ENCODE results near the gene RANBP1.
"Not testable (repeated sequence)": the region's sequence is repeated elsewhere in the genome, so short reads cannot be mapped to it uniquely, and the experiment has no call there.

RANBP1 gene

DNA sequence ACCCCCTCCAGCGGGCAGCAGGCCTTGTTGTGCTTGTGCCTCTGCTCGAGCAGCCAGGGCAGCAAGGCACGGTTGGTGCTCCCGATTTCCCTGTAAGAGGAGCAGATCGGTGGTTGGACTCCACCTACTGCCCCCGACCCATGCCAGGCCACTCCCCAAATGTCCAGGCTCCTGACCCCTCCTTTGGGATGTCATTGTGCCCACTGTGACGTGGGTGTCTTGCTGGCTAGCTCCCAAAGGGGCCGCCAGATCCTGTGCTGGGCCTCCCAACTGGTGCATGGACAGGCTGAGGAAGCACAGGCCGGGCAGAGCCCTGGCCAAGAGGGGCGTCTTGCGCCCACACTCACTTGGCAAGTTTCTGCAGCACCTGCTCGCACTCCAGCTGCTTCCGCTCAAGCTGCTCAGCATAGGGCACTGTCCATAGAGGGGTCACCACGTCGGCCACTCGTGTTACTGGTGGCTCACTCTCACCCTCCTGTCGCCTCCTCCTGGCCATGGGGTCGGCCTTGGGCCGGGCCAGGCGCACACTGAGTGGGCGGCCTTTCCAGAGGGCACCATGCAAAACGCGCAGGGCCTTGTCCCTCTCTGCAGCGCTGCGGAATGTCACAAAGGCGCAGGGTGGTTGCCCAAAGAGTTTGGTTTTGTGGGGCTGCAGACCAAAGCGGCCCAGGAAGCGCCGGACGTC is at the start of gene RANBP1:
Gene RANBP1, plus strand, starts transcription at position 414 of the 685 bp plus-strand sequence. Its CDS starts 81 bp downstream, at position 495.
- DNase-seq: no peak

DNA sequence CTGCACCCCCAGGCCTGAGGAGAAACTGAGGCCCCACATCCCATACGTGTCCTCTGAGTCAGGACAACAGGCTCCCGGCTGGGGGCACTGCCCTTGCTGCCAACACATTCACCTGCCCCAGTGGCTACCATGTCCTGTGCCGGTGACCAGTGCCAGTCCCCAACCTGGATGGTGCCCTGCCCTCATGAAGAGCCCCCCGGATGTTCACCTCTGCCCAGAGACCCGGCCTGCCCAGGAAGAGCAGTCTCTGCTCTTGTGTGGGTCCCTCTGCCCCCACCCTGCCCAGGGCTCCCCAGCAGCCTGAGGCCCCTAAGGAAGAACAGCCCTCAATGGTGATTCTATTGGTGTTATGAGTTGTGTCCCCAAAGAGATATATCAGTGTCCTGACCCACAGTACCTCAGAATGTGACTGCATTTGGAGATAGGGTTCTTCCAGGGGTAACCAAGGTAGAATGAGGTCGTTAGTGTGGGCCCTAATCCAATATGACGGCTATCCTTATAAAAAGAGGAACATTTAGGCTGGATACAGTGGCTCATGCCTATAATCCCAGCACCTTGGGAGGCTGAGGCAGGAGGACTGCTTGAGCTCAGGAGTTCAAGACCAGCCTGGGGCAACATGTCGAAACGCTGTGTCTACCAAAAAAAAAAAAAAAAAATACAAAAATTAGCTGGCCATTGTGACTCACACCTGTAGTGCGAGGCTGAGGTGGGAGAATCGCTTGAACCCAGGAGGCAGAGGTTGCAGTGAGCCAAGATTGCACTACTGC is 49.1 kb upstream of the RANBP1 start:
- no peak for DNase-seq

DNA sequence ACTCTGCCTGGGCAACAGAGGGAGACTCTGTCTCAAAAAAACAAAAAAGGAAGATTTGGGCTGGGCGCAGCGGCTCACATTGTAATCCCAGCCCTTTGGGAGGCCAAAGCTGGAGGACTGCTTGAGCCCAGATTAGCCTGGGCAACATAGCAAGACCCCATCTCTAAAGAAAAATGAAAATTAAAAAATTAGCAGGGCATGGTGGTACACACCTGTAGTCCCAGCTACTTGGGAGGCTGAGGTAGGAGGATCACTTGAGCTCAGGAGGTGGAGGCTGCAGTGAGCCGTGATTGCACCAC is 48.6 kb upstream of the RANBP1 start:
- not testable (repeated sequence) for DNase-seq

DNA sequence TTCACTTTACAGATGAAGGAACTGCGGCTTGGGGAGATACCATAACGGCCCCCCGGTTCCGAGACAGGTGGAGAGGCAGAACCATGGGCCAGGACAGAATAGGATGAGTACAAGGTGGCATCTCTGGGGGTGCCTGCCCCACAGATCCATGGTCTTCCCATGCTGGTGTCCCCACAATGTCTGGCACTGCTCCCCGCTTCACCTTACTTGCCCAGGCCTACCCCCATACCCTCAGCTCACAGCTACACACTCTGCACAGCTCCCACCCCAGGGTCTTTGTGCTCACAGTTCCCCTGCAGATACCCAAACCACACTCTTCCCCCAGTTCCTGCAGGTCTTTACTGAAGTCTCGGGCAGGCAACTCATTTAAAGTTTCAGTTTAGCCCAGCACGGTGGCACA is 47.3 kb upstream of the RANBP1 start:
- no peak for DNase-seq

DNA sequence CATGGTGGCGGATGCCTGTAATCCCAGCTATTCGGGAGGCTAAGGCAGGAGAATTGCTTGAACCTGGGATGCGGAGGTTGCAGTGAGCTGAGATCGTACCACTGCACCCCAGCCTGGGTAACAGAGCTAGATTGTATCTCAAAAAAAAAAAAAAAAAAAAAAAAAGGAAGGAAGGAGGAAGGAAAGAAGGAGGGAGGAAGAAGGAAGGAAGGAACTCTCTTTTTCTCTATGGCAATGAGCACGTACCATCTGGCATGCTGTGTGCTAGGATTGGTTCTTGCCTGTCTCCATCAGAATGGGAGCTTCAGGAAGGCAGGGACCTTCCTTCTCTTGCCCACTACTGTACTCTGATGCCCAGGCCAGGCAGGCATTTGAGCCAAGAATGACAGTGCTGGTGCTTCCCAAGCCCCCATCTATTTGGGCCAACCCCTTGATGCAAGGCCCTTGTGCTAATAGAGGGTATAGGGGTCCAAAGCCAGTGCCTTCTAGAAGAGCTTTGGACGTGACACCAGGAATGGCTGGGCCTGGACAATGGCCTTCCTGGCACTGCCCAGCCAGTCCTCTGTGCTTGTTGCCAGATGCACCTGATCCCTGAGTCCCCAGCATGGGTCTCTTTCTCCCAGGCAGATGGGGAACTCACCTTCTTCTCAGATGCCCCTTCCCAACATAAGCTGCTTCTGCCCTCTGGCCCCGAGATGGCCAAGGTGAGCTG is 46.4 kb upstream of the RANBP1 start:
- DNase-seq: no peak

DNA sequence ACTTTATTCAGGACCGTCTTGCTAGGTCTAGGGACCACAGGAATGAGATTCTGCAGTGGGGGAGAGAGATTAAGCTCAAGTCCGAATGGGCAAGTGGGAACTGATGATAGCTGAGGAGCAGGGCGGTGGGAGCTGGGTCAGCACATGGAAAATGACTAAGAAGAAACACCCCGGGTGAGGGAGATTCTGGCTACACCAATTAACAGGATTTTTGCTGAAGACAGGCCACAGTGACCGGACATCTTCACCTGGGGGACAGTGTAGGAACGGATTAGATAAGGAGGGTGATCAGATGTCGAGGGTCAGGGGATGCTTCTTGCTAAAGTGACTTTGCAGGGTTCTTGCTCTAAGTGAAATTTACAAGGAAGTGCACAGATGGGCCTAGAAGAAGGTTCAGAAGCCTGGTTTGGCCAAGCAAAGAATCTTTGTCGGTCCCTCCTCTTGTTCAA is 44.4 kb upstream of the RANBP1 start:
- no peak for DNase-seq

DNA sequence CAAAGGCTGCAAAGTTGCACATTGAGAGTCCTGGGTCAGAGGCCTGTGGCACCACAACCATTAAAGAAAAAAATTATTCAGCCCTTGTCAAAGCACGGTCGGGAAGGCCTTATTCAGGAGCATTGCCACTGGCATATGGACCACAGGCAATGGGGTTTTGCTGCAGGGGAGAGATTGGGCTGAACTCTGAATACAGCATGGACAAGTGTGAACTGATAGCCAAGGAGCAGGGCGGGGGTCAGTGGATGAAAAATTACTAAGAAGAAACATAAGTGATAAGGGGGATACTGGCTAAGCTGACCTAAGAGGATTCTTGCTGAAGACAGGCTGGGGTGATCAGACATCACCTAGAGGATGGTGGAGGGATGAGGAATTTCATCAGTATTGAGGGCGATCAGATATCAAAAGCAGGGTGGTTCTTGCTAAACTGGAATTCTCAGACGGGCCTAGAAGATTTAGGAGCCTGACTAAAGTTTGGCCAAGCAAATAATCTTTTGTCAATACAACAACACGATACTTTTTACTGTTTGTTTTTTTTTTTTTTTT is 39.2 kb upstream of the RANBP1 start:
- no peak for DNase-seq

DNA sequence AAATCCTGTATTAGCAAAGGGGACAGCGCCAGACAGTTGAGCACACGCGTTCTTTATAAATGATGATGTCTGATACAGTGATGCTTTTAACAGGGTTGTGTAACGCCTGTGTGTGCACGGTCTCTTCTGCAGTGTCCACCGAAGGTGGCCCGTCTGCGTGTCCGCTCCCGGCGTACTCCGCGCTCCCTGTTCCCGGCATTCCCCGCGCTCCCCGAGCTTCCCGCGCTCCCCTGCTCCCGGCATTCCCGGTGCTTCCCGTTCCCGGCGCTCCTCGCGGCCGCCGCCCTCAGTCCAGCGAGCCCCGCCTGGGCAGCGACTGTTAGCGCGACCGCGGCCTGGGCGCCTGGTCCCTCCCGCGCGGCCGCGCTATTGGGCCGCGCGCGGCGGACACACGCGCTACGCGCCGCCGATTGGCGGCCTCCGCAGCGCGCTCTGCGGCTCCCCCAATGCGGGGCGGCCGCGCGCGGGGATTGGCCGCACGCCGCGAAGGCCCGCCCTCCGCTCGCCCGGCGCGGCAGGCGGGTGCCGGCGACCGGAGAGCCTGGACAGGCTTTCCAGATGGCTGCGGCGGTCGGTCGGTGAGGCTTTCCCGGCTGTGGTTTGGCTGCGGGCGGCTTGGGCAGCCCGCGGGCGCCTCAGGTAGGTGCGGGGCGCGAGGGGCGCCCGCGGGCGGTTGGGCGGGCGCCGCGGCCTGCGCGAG is 36.0 kb upstream of the RANBP1 start, which contains the start of gene DGCR8:
Gene DGCR8, plus strand, starts transcription at position 497 of the 700 bp plus-strand sequence. CDS start 5,723 bp downstream, outside the sequence.
- peak; percentile 89 for DNase-seq

DNA sequence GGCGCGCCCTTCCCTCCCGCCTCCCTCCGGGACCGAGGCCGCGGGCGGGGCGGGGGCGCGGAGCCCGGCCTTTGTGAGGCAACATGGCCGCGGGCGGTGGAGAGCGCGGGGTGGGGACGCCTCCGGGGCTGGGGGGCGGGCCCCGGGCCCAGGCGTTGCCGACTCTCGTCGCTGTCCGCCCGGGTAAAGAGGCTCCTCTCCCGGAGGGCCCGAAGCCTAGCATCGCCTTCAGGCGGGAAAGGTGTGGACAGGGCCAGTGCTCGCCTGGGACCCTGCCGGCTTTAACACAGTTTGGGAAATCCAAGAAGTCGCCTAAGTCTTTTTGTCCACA is 35.5 kb upstream of the RANBP1 start:
- peak; percentile 51 for DNase-seq

DNA sequence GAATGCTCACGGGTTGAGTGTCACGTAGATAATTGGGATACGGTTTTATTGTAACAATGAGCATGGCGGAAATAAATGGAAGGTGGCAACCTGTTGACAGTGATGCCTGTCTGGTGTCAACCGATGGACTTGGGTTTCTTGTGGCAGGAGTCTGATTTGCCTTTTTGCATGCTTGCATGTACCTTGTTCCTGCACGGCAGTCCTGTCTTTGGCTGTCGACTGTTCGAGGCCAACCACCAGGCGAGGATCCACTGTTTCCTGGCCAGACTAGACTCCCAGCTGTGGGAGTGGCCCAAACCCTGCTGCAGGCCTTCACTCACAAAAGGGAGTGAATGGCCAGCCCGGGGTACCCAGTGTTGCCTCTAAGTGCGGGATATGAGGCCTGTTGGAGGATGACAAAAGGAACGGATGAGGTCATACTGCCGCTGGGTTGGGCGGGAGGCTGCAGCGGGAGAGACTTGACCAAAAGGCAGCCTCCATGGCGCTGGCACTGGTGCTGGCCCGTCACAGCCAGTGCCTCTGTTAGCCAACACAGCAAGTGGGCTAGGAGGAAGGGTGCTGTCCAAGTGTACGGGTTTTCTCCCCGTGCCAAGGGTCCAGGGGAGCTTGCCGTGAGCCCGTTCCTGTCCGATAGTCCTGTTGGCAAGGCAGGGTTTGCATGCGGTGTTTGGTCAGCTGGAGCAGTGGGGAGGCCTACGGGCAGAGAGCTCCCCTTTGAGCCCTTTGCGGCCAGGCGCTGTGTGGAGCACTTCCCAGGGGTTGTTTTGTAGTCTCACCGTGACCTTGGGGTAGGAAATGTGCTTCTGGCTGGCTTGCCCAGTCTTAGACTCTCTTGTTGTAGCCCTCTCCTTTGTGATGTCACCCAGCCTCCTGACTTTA is 34.9 kb upstream of the RANBP1 start:
- no peak for DNase-seq

DNA sequence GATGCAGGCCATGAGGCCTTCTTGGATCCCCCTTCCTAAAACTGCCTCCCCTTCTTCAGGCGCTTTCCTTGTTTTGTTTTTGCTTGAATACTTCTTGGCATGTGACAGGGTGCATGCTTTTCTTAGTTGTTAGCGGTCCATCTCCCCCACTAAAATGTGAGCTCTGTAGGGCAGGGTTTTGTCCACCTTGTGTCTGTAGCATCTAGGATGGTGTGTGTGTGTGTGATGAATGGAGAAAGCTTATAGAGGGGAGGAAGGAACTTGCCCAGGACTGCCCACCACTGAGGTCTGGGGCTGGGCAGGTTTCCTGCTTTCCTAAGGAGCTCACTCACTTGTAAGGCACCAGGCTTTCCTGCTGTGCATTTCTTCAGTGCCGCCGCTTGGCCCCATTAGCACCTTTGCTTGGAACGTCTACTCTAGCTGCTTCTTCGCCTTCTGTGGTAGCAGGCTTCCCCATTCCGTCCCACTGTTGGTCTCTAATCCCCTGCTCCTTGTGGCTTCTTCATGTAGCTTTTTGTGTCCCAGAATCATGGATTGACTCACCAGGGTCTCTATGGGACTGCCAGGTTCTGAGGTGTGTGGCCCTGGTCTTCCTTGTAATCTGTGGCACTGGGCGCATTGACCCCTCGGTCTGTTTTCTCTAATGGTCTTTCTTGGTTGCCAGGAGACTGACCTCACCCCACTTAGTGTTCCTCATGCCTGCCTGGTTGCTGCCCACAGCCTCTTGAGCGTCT is 32.6 kb upstream of the RANBP1 start:
- no peak for DNase-seq

DNA sequence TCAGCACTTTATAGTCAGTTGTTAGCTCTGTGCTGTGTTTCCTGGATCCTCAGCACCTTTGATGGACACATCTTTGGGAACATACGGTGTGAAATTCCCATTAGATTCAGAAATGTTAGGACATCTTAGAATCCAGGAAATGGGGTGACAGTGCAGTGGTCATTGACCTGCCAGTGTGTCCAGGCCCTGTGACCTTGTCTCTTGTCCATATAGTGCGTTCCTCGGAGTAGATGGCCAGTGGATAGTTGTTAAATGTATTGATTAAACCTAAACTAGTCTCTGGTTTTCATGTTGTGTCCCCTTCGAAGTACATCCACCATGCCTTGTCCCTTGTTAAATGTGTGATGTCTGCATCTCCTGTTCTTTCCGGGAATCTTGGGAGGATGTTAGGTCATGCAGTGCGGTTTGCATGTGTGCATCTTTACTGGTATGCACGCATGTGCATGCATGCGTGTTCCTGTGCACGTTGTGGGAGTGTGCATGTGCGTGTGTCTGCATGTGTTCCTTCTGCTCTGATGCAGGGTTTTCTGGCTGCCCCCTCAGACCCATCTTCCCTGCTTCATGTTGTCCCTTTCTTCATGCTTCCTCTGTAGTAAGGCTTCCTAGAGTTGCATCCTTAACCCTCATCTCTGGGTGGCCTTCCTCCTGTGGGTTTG is 31.9 kb upstream of the RANBP1 start:
- DNase-seq: no peak

DNA sequence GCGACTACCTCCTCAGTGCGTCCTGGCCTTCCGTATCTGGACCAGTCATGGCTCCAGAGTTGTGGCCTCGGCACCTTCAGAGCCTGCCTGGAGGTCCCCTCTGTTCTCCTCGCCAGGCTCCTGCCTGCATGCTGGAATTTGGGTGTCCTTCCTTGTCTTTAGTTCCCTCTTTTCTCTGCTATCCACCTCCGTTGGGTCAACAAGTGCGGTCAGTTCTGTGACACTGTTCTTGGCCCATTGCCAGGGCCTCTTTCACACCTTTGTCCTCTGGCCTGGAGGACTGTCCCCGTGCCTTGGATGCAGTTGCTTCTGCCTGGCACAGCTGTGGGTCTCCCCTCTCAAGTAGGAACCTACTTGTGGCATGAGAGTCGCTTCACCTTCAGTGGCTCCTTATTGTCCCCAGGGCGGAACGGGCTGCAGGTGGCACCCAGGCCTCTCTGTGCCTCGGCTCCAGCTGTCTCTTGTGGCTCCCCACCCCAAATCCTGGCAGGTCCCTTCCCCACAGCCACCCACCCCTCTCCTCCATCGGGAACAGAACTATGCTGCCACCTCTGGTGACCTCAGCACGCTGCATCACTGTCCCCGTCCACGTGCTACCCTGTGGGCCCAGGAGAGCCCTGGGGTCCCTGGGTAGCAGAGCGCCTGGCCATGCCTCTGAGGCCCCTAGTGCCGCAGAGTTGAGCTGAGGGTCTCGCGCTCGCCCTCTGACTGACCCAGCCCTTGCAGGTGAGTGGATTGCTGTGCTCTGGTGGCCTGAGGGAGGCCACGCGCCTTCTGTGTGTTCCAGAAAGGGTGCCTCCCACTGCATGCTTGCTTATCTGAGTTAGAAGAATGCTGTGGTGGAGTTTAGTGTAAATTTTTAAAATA is 31.1 kb upstream of the RANBP1 start:
- DNase-seq: no peak

DNA sequence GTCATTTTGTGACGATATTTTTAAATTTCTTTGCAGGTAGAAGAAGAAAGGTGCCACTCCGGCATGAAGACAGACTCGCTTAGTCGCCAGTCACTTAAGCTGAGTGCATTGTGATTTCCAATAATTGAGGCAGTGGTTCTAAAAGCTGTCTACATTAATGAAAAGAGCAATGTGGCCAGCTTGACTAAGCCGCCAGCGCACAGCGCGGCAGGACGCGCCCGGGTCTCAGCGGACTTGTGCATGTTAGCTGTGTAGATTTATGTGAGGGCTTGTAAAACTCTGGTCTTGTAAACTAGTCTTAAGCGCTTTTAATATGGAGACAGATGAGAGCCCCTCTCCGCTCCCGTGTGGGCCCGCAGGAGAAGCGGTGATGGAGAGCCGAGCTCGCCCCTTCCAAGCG is 30.3 kb upstream of the RANBP1 start:
- no peak for DNase-seq

DNA sequence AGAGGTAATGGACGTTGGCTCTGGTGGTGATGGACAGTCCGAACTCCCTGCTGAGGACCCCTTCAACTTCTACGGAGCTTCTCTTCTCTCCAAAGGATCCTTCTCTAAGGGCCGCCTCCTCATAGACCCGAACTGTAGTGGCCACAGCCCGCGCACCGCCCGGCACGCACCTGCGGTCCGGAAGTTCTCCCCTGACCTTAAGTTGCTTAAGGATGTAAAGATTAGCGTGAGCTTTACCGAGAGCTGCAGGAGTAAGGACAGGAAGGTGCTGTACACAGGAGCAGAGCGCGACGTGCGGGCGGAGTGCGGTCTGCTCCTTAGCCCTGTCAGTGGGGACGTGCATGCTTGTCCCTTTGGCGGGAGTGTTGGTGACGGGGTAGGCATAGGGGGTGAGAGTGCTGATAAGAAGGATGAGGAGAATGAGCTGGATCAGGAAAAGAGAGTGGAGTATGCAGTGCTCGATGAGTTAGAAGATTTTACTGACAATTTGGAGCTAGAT is 29.8 kb upstream of the RANBP1 start:
- no peak for DNase-seq

DNA sequence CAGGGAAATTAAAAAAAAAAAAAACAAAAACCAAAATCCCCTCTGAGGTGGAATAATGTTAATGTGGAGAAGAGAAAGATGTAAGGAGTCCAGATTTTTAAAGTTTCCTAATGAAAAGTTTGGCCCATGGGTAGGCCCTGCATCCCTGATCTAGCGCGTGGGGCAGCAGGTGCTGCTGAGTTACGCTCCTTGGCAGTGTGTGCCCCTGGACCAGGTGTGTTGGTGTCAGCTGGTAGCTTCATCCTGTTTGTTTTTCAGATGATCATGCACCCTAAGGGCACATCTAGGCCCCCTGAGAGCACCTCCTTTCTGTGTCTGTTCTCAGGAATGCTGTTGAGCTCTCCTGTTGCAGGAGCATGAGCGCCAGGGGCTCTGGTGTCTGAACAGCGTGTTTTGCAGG is 29.1 kb upstream of the RANBP1 start:
- no peak for DNase-seq

DNA sequence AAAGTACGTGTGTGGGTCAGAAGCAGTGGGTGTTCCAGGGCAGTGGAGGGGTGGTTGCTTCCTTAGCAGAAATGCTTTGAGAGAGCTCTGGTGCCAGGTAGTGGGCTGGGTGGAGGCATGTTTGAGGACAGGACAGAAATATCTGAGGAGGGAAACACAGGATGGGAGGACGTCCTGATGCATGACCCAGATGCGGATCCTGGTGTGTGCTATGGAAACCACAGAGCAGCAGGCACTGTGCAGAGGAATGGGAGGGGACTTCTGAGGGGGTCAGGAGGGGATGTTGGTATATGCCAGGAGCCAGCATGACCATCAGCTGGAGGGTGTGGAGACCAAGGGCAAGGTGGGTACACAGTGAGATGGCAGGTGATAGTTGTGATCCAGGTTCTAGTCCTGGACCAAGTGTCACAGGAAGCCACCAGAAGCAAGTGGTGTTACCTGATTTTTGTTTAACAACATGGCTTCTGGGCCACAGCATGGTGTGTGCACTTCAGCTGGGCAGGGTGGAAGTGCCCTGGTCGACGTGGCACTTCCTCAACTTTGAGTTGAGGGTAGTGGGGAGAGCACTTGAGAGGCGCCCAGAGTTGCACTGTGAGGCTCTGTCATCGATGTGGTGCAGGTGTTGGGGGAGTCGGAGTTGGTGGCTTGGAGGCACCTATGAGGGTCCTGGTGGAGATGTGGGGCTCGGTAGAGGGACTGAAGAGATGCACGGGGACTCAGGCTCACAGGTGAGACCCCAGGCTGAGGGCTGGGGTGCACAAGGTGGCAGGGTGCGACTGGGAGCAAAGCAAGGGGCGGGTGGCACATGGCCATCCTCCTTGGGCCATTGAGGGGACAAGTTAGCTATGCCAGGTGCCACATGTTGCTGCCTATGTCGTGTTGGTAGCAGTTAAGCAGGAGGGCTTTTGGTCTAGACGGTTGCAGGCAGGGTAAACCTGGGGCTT is 28.3 kb upstream of the RANBP1 start:
- no peak for DNase-seq

DNA sequence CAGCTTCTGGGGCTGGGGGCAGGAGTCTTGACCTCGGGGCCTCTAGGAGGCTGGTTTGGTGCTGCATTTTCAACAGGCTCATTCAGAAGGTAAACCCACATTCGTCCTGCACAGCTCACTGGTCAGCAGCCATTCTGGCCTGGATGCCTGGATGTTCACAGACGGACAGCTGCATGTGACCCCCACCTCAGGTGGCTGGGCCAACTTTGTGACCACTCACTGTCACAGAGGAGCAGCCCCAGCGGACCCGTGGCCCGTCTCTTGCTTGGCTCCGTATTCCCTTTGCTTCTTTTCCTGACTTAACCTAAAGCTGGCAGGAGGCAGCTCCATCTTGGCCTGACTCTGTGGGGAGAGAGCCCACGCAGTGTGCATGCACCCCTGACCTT is 27.6 kb upstream of the RANBP1 start:
- no peak for DNase-seq

All from GDM1 (cell line).